ENCODE results near the gene CHST11.

The CHST11 gene

GRCh38 chr12:104671409-104672095 lies 214.8 kb downstream of the CHST11 start:
- H3K9me3 ChIP-seq (ENCODE audit: insufficient read depth, low read length, severe bottlenecking): no peaks in the 10 kb centered on the region
- peaks cover 69% of the 10 kb centered on the region for H3K4me1 ChIP-seq (ENCODE audit: insufficient read depth, low read length)
- DNase-seq (peak; percentile 53), ATAC-seq (ENCODE audit: insufficient read depth, low read depth) (no peak)
- no peaks in the 10 kb centered on the region for H3K27me3 ChIP-seq (ENCODE audit: insufficient read depth, low read length, poor library complexity)
- no peak overlapping the region for H3K9ac ChIP-seq (ENCODE audit: low read depth, low read length)
- TF ChIP-seq EZH2 (IDR thresholded peaks at IDR 0.05; ENCODE audit: borderline replicate concordance, low read depth, low read length, severe bottlenecking) (no peak), CTCF (IDR thresholded peaks at IDR 0.05; ENCODE audit: borderline replicate concordance, extremely low read depth, low read length, poor library complexity, severe bottlenecking) (no peak)
- peaks cover 50% of the 10 kb centered on the region for H3K36me3 ChIP-seq (ENCODE audit: insufficient read depth, low read length)
- H2AFZ ChIP-seq (ENCODE audit: low read depth, low read length): no peak overlapping the region
- peaks cover 98% of the 10 kb centered on the region for H4K20me1 ChIP-seq (ENCODE audit: insufficient read depth, low read length)
- peaks cover 99% of the 10 kb centered on the region for H3K79me2 ChIP-seq (ENCODE audit: insufficient read depth, low read length)
- no peak overlapping the region for H3K4me3 ChIP-seq (ENCODE audit: low read depth in 1 of 2, low read length in 2 of 2)
- H3K4me2 ChIP-seq (ENCODE audit: insufficient read depth, low read length): no peak overlapping the region
- peak overlapping the region; percentile 81 for H3K27ac ChIP-seq (ENCODE audit: low read length)

DNA sequence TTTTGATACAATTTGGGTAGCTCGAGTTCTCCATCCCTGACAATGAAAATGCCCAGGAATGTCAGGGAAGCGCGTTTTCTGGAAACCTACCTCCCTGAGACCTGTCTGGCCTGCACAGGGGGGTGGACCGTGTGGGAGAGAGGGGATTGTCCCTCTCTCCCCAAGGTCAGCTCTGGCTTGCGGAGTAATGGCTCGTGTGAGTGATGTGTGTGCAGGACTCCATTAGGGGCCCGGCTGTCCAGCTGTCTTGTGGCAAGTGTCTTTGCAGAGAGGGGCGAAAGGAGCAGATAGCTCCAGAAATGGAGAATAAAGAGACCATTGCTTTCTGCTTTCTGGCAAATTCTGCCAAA lies 215.3 kb downstream of the CHST11 start:
- Histone ChIP-seq H4K20me1 (ENCODE audit: insufficient read depth, low read length) (peaks cover 98% of the 10 kb centered on the region), H3K4me1 (ENCODE audit: insufficient read depth, low read length) (peaks cover 69% of the 10 kb centered on the region), H3K9ac (ENCODE audit: low read depth, low read length) (no peak overlapping the region), H3K79me2 (ENCODE audit: insufficient read depth, low read length) (peaks cover 99% of the 10 kb centered on the region), H3K4me3 (ENCODE audit: low read depth in 1 of 2, low read length in 2 of 2) (no peak overlapping the region), H2AFZ (ENCODE audit: low read depth, low read length) (no peak overlapping the region), H3K27ac (ENCODE audit: low read length) (peak overlapping the region; percentile 81), H3K27me3 (ENCODE audit: insufficient read depth, low read length, poor library complexity) (no peaks in the 10 kb centered on the region), H3K4me2 (ENCODE audit: insufficient read depth, low read length) (no peak overlapping the region), H3K9me3 (ENCODE audit: insufficient read depth, low read length, severe bottlenecking) (no peaks in the 10 kb centered on the region), H3K36me3 (ENCODE audit: insufficient read depth, low read length) (peaks cover 47% of the 10 kb centered on the region)
- TF ChIP-seq EZH2 (IDR thresholded peaks at IDR 0.05; ENCODE audit: borderline replicate concordance, low read depth, low read length, severe bottlenecking) (no peak), CTCF (IDR thresholded peaks at IDR 0.05; ENCODE audit: borderline replicate concordance, extremely low read depth, low read length, poor library complexity, severe bottlenecking) (no peak)
- ATAC-seq (ENCODE audit: insufficient read depth, low read depth) (no peak), DNase-seq (no peak)

GRCh38 chr12:104672501-104673265 lies 215.9 kb downstream of the CHST11 start:
- TF ChIP-seq EZH2 (IDR thresholded peaks at IDR 0.05; ENCODE audit: borderline replicate concordance, low read depth, low read length, severe bottlenecking) (no peak), CTCF (IDR thresholded peaks at IDR 0.05; ENCODE audit: borderline replicate concordance, extremely low read depth, low read length, poor library complexity, severe bottlenecking) (no peak)
- peaks cover 99% of the 10 kb centered on the region for H3K79me2 ChIP-seq (ENCODE audit: insufficient read depth, low read length)
- H3K4me3 ChIP-seq (ENCODE audit: low read depth in 1 of 2, low read length in 2 of 2): no peak overlapping the region
- no peaks in the 10 kb centered on the region for H3K27me3 ChIP-seq (ENCODE audit: insufficient read depth, low read length, poor library complexity)
- no peak overlapping the region for H2AFZ ChIP-seq (ENCODE audit: low read depth, low read length)
- H3K36me3 ChIP-seq (ENCODE audit: insufficient read depth, low read length): peaks cover 41% of the 10 kb centered on the region
- DNase-seq (no peak), ATAC-seq (ENCODE audit: insufficient read depth, low read depth) (no peak)
- no peak overlapping the region for H3K9ac ChIP-seq (ENCODE audit: low read depth, low read length)
- peaks cover 98% of the 10 kb centered on the region for H4K20me1 ChIP-seq (ENCODE audit: insufficient read depth, low read length)
- H3K27ac ChIP-seq (ENCODE audit: low read length): peak overlapping the region; percentile 81
- no peaks in the 10 kb centered on the region for H3K9me3 ChIP-seq (ENCODE audit: insufficient read depth, low read length, severe bottlenecking)
- no peak overlapping the region for H3K4me2 ChIP-seq (ENCODE audit: insufficient read depth, low read length)
- H3K4me1 ChIP-seq (ENCODE audit: insufficient read depth, low read length): peaks cover 69% of the 10 kb centered on the region

Data from DND-41 (cell line).